ENCODE measurements around the gene MTERF1. TPM values are rescaled to one million over a fixed set of nuclear protein-coding genes. Genes with fewer than 3 reads are reported as not detected.

Gene MTERF1
- total RNA-seq, 1 experiment from 2014 or later = 12.0 TPM

DNA sequence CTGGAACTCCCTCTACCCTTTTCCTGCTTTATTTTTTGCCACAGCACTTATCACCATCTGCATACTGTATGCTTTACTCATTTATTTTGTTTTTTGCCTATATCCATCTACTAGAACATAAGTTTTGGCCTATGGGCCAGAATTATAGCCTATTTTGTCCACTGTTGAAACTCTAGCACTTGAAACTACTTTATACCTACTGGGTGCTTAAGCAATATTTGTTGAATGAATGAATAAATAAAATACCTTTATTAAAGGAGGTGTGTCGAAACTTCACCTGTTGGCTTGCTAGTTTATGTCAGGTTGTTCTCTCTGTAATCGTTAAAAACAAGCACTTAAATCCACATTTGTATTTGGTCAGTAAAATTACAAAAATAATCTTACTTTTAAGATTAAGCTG is 53.3 kb downstream of the MTERF1 start:
- ChIA-PET POLR2A (no interaction called here), CTCF (no interaction called here)

DNA sequence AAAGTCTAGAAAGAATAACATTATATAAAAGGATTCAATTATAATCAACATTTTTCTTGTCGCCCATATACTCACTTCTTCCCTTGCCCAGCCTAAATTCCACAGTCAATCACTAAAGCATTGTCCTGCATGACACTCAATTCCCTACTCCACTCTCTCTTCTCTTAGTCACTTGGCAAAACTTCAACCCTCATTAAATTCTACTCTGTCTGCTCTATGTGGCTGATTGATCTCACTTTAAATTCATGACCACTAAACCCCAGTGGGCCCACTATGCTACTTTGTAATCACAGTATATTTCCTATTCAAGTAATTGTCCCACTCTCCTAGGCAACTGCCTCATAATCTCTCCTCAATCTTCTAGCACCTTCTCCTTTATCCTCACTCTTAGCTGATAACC is 54.1 kb downstream of the MTERF1 start:
- no peak overlapping the region for H3K27ac Mint-ChIP-seq
- no peaks in the 10 kb centered on the region for H3K4me1 Mint-ChIP-seq
- TF ChIP-seq ZNF512 (CRISPR knock-in tag; IDR thresholded peaks at IDR 0.05; ENCODE audit: borderline replicate concordance) (no peak), FOXK1 (CRISPR knock-in tag; IDR thresholded peaks at IDR 0.05) (no peak), ZNF138 (CRISPR knock-in tag; conservative IDR thresholded peaks at IDR 0.05) (no peak), PRDM15 (CRISPR knock-in tag; IDR thresholded peaks at IDR 0.05) (no peak), RELA (CRISPR knock-in tag; IDR thresholded peaks at IDR 0.05; ENCODE audit: borderline replicate concordance) (no peak), ZNF423 (CRISPR knock-in tag; IDR thresholded peaks at IDR 0.05) (no peak), ZNF416 (CRISPR knock-in tag; IDR thresholded peaks at IDR 0.05) (no peak), ETV6 (CRISPR knock-in tag; IDR thresholded peaks at IDR 0.05) (no peak), HMGXB4 (CRISPR knock-in tag; IDR thresholded peaks at IDR 0.05) (no peak), USF1 (CRISPR knock-in tag; IDR thresholded peaks at IDR 0.05) (no peak), ATF2 (CRISPR knock-in tag; IDR thresholded peaks at IDR 0.05; ENCODE audit: borderline replicate concordance, low read depth) (no peak)

More for the DNA sequence above, 53.3 kb downstream of the MTERF1 start:
- Mint-ChIP-seq H3K27ac (no peak overlapping the region), H3K4me1 (no peaks in the 10 kb centered on the region), H3K9me3 (no peaks in the 10 kb centered on the region), H3K27me3 (ENCODE audit: low read depth) (no peaks in the 10 kb centered on the region; the same call in none of the 2 replicates), H3K36me3 (no peaks in the 10 kb centered on the region), H3K4me3 (no peak overlapping the region)
- TF ChIP-seq ZNF671 (CRISPR knock-in tag; IDR thresholded peaks at IDR 0.05) (no peak), NFATC4 (CRISPR knock-in tag; IDR thresholded peaks at IDR 0.05) (no peak), ETV6 (CRISPR knock-in tag; IDR thresholded peaks at IDR 0.05) (no peak), KAT7 (CRISPR knock-in tag; IDR thresholded peaks at IDR 0.05; ENCODE audit: borderline replicate concordance) (no peak), STAT6 (CRISPR knock-in tag; conservative IDR thresholded peaks at IDR 0.05; ENCODE audit: low read depth) (no peak), ZBTB21 (CRISPR knock-in tag; IDR thresholded peaks at IDR 0.05; ENCODE audit: borderline replicate concordance) (no peak), RORB (CRISPR knock-in tag; IDR thresholded peaks at IDR 0.05) (no peak), ZNF416 (CRISPR knock-in tag; IDR thresholded peaks at IDR 0.05) (no peak), ATF1 (CRISPR knock-in tag; IDR thresholded peaks at IDR 0.05) (no peak)
- TF ChIP-seq, protein P1, sequence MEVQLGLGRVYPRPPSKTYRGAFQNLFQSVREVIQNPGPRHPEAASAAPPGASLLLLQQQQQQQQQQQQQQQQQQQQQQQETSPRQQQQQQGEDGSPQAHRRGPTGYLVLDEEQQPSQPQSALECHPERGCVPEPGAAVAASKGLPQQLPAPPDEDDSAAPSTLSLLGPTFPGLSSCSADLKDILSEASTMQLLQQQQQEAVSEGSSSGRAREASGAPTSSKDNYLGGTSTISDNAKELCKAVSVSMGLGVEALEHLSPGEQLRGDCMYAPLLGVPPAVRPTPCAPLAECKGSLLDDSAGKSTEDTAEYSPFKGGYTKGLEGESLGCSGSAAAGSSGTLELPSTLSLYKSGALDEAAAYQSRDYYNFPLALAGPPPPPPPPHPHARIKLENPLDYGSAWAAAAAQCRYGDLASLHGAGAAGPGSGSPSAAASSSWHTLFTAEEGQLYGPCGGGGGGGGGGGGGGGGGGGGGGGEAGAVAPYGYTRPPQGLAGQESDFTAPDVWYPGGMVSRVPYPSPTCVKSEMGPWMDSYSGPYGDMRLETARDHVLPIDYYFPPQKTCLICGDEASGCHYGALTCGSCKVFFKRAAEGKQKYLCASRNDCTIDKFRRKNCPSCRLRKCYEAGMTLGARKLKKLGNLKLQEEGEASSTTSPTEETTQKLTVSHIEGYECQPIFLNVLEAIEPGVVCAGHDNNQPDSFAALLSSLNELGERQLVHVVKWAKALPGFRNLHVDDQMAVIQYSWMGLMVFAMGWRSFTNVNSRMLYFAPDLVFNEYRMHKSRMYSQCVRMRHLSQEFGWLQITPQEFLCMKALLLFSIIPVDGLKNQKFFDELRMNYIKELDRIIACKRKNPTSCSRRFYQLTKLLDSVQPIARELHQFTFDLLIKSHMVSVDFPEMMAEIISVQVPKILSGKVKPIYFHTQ (CRISPR knock-in tag; IDR thresholded peaks at IDR 0.05) = no peak
- DNase-seq (ENCODE audit: low spot score) (no peak), ATAC-seq (no peak)

More for the DNA sequence above, 54.1 kb downstream of the MTERF1 start:
- Mint-ChIP-seq H3K36me3 (no peaks in the 10 kb centered on the region), H3K4me3 (no peak overlapping the region), H3K9me3 (no peaks in the 10 kb centered on the region; the same call in 1 of the 2 replicates), H3K27me3 (ENCODE audit: low read depth) (no peaks in the 10 kb centered on the region; the same call in 1 of the 2 replicates)
- ATAC-seq = no peak
- no peak for DNase-seq (ENCODE audit: low spot score)
- ChIA-PET POLR2A (no interaction called here), CTCF (no interaction called here)

All from WTC11 (cell line).